GM12872 (cell line): ENCODE data around the gene PSMC3.

Source experiments
- CTCF ChIP-seq: IDR thresholded peaks from 3 replicates; pipeline ENCODE4 v1.5.1; 2011; ENCODE audit warnings: low read depth, mild to moderate bottlenecking, low read length, moderate library complexity; ENCODE audit not compliant: insufficient read depth

The PSMC3 gene

GRCh38 chr11:47426062-47426956, at the start of gene PSMC3:
Gene PSMC3 (minus strand): TSS chr11:47426439. CDS start chr11:47426279, 160 bp downstream.
- no peak for TF ChIP-seq CTCF

- no peak for TF ChIP-seq CTCF
Measured at GRCh38 chr11:47470671-47471070, 44.4 kb upstream of the PSMC3 start.

GRCh38 chr11:47469361-47470179, 43.3 kb upstream of the PSMC3 start:
- TF ChIP-seq CTCF = no peak

GRCh38 chr11:47468598-47469214, 42.5 kb upstream of the PSMC3 start:
- TF ChIP-seq CTCF = no peak

- TF ChIP-seq CTCF = no peak
Measured at GRCh38 chr11:47467357-47467756, 41.1 kb upstream of the PSMC3 start.

- TF ChIP-seq CTCF = no peak
Measured at GRCh38 chr11:47466701-47467250, 40.5 kb upstream of the PSMC3 start.

- TF ChIP-seq CTCF = no peak
Measured at GRCh38 chr11:47466201-47466600, 40.0 kb upstream of the PSMC3 start.
